HT-29 (cell line): Measurements from ENCODE around the gene PER3. TPM values are rescaled to one million over a fixed set of nuclear protein-coding genes. Genes with fewer than 3 reads are reported as not detected.

Experiments
- DNase-seq: peaks from one replicate; pipeline ENCODE4 v3.0.0-alpha.2; 2015; ENCODE audit warnings: low spot score
- total RNA-seq: library from RNA; depleted of rRNA; stranded (reverse); fragments of >200 nt; shearing (Covaris generic); gene quantifications from 2 replicates; pipeline ENCODE4 v1.2.3, GENCODE V29; 2014; rRNA removed

The PER3 gene
- total RNA-seq, 1 experiment from 2014 or later = 3.9 TPM

- no peak for DNase-seq
Observed at GRCh38 chr1:7869136-7869920, 85.2 kb downstream of the PER3 start.

- DNase-seq = no peak
Observed at GRCh38 chr1:7871136-7871535, 87.0 kb downstream of the PER3 start.

- DNase-seq = no peak
Observed at GRCh38 chr1:7873801-7874795, 90.0 kb downstream of the PER3 start.

GRCh38 chr1:7878027-7878426 lies 93.9 kb downstream of the PER3 start:
- DNase-seq = no peak

- no peak for DNase-seq
Observed at GRCh38 chr1:7879228-7879627, 95.1 kb downstream of the PER3 start.

- no peak for DNase-seq
Observed at GRCh38 chr1:7884757-7885156, 100.7 kb downstream of the PER3 start.

- DNase-seq = peak; percentile 89
Observed at GRCh38 chr1:7885513-7886404, 101.7 kb downstream of the PER3 start.

GRCh38 chr1:7886405-7886745 lies 102.3 kb downstream of the PER3 start:
- peak; percentile 7 for DNase-seq

- DNase-seq = no peak
Observed at GRCh38 chr1:7888248-7889081, 104.4 kb downstream of the PER3 start.

GRCh38 chr1:7890853-7891252 lies 106.8 kb downstream of the PER3 start:
- no peak for DNase-seq

- no peak for DNase-seq
Observed at GRCh38 chr1:7891804-7892203, 107.7 kb downstream of the PER3 start.

GRCh38 chr1:7893529-7894180 lies 109.6 kb downstream of the PER3 start:
- DNase-seq = no peak

Other genes with a start within 250 kb of the PER3 start
- gene VAMP3, start 13.0 kb upstream of the PER3 start, total RNA-seq = 49.2 and 50.7 TPM in 2 replicates
- gene UTS2, start 68.8 kb downstream of the PER3 start, total RNA-seq = not detected in 2 replicates
- not detected in 2 replicates for gene TNFRSF9, start 156.5 kb downstream of the PER3 start, total RNA-seq
- gene PARK7, start 177.4 kb downstream of the PER3 start, total RNA-seq = 189 and 198 TPM in 2 replicates
- gene ERRFI1, start 242.0 kb downstream of the PER3 start, total RNA-seq = 76.1 and 76.5 TPM in 2 replicates